ENCODE results near the gene PPP2CA.
"Not testable (repeated sequence)": the region's sequence is repeated elsewhere in the genome, so short reads cannot be mapped to it uniquely, and the experiment has no call there.

PPP2CA gene

GRCh38 chr5:134174841-134175839, 50.7 kb downstream of the PPP2CA start:
- peak overlapping the region; percentile 92 for H3K4me3 ChIP-seq (ENCODE audit: low read depth, low read length)
- no peak for TF ChIP-seq CTCF (IDR thresholded peaks at IDR 0.05; ENCODE audit: low read depth, low read length)

- H3K4me3 ChIP-seq (ENCODE audit: low read depth, low read length): no peak overlapping the region
- no peak for TF ChIP-seq CTCF (IDR thresholded peaks at IDR 0.05; ENCODE audit: low read depth, low read length)
Measured at GRCh38 chr5:134171972-134172371, 53.9 kb downstream of the PPP2CA start.

GRCh38 chr5:134162592-134162991, 63.3 kb downstream of the PPP2CA start:
- no peak overlapping the region for H3K4me3 ChIP-seq (ENCODE audit: low read depth, low read length)
- TF ChIP-seq CTCF (IDR thresholded peaks at IDR 0.05; ENCODE audit: low read depth, low read length): no peak

GRCh38 chr5:134161513-134162395, 64.1 kb downstream of the PPP2CA start:
- TF ChIP-seq CTCF (IDR thresholded peaks at IDR 0.05; ENCODE audit: low read depth, low read length): no peak
- H3K4me3 ChIP-seq (ENCODE audit: low read depth, low read length): no peak overlapping the region

GRCh38 chr5:134153657-134154056, 72.2 kb downstream of the PPP2CA start:
- no peak overlapping the region for H3K4me3 ChIP-seq (ENCODE audit: low read depth, low read length)
- TF ChIP-seq CTCF (IDR thresholded peaks at IDR 0.05; ENCODE audit: low read depth, low read length): no peak

- H3K4me3 ChIP-seq (ENCODE audit: low read depth, low read length): no peak overlapping the region
- TF ChIP-seq CTCF (IDR thresholded peaks at IDR 0.05; ENCODE audit: low read depth, low read length): no peak
Measured at GRCh38 chr5:134153241-134153640, 72.6 kb downstream of the PPP2CA start.

- not testable (repeated sequence) for H3K4me3 ChIP-seq (ENCODE audit: low read depth, low read length)
Measured at GRCh38 chr5:134152173-134152832, 73.6 kb downstream of the PPP2CA start.

All from WI38 (cell line).